GM23248 (cell line): ENCODE results near the gene MAP1A.
"Not testable (repeated sequence)": the region's sequence is repeated elsewhere in the genome, so short reads cannot be mapped to it uniquely, and the experiment has no call there.

Source experiments
- EZH2 ChIP-seq: fragments of 200-600 bp; sonication (generic); IDR thresholded peaks from 2 replicates; pipeline ENCODE4 v1.6.1; 2018; ENCODE audit warnings: antibody characterized with exemption, mild to moderate bottlenecking; ENCODE audit not compliant: insufficient read depth, poor library complexity, severe bottlenecking
- EZH2phosphoT487 ChIP-seq: fragments of 200-600 bp; sonication (generic); IDR thresholded peaks from 2 replicates; pipeline ENCODE4 v1.6.1; 2018; ENCODE audit warnings: antibody characterized with exemption, moderate library complexity, mild to moderate bottlenecking, low read depth; ENCODE audit not compliant: insufficient read depth

DNA sequence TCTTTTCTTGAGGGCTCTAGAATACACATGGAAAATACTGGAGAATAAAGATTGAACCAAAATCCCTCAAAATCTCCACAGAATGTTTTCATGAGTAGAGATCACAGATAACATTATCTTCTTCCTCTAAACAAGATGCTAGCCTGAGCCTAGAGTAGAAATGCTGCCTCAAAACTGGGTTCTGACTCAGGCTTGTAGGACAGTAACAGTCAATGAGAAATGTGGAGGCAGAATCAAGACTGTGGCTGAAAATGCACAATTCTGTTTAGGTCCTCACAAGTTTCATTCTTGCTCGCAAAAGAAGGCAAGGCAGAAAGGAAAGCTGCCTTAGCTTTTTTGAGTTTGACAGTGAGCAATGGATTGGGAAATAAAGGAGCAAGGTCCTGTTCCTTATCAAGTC, 57.2 kb downstream of the MAP1A start:
- TF ChIP-seq EZH2phosphoT487, EZH2: not testable (repeated sequence)
